Activated CD8-positive, alpha-beta memory T cell treated with anti-CD3 and anti-CD28 coated beads for 36 hours (primary cell): ENCODE results near the gene ADAMTSL3. TPM values are rescaled to one million over a fixed set of nuclear protein-coding genes. Genes with fewer than 3 reads are reported as not detected.

Experiments
- CTCF ChIA-PET: fragments of 350-600 bp; sonication (Branson Sonifier 250); formaldehyde crosslinking; loops from one replicate; lab custom pipeline; 2021; ENCODE audit warnings: antibody characterized with exemption; lab: Charles Lee
- POLR2A ChIA-PET: fragments of 350-600 bp; sonication (Branson Sonifier 250); formaldehyde crosslinking; loops from one replicate; lab custom pipeline; 2021; ENCODE audit warnings: antibody characterized with exemption; lab: Charles Lee
- total RNA-seq, 2 experiments: library from RNA; stranded (reverse); gene quantifications; one replicate each; pipeline ENCODE4 v1.2.3, GENCODE V29; 2021

Gene ADAMTSL3
- total RNA-seq, result not detected

- CTCF ChIA-PET, result interaction anchor here (0.6 kb wide), 1 partner anchor 27 kb away, joined by 3 read pairs; no protein-coding TSS in a partner anchor
These were observed at the start of gene ADAMTSL3 for GRCh38 chr15:83653639-83654378. Gene ADAMTSL3 (plus strand): TSS chr15:83654123. CDS start chr15:83655762, 1,639 bp downstream.

GRCh38 chr15:83604549-83604948 lies 49.4 kb upstream of the ADAMTSL3 start:
- CTCF ChIA-PET, result no interaction called here
- POLR2A ChIA-PET, result no interaction called here

More at GRCh38 chr15:83653639-83654378, at the start of gene ADAMTSL3:
- POLR2A ChIA-PET, result no interaction called here

- CTCF ChIA-PET, result no interaction called here
- POLR2A ChIA-PET, result no interaction called here
These were observed 48.6 kb upstream of the ADAMTSL3 start for GRCh38 chr15:83605111-83605945.

- POLR2A ChIA-PET, result no interaction called here
These were observed 43.8 kb upstream of the ADAMTSL3 start for GRCh38 chr15:83610132-83610531.

GRCh38 chr15:83610901-83611685 lies 42.8 kb upstream of the ADAMTSL3 start:
- POLR2A ChIA-PET, result no interaction called here
- CTCF ChIA-PET, result no interaction called here

More at GRCh38 chr15:83610132-83610531, 43.8 kb upstream of the ADAMTSL3 start:
- CTCF ChIA-PET, result no interaction called here

- POLR2A ChIA-PET, result no interaction called here
- CTCF ChIA-PET, result no interaction called here
These were observed 41.7 kb upstream of the ADAMTSL3 start for GRCh38 chr15:83612226-83612625.

GRCh38 chr15:83612898-83613635 lies 40.9 kb upstream of the ADAMTSL3 start:
- ChIA-PET POLR2A (no interaction called here), CTCF (no interaction called here)

- ChIA-PET CTCF (no interaction called here), POLR2A (no interaction called here)
These were observed 40.2 kb upstream of the ADAMTSL3 start for GRCh38 chr15:83613714-83614113.

- ChIA-PET POLR2A (no interaction called here), CTCF (no interaction called here)
These were observed 37.1 kb upstream of the ADAMTSL3 start for GRCh38 chr15:83616840-83617239.

- ChIA-PET CTCF (no interaction called here), POLR2A (no interaction called here)
These were observed 27.6 kb upstream of the ADAMTSL3 start for GRCh38 chr15:83626171-83626802.

- CTCF ChIA-PET, result no interaction called here
These were observed 22.4 kb upstream of the ADAMTSL3 start for GRCh38 chr15:83631534-83631933.

GRCh38 chr15:83643201-83643600 lies 10.7 kb upstream of the ADAMTSL3 start:
- CTCF ChIA-PET, result no interaction called here
- POLR2A ChIA-PET, result no interaction called here

More at GRCh38 chr15:83631534-83631933, 22.4 kb upstream of the ADAMTSL3 start:
- POLR2A ChIA-PET, result no interaction called here

GRCh38 chr15:83644439-83644838 lies 9.5 kb upstream of the ADAMTSL3 start:
- ChIA-PET POLR2A (no interaction called here), CTCF (no interaction called here)

- ChIA-PET POLR2A (no interaction called here), CTCF (no interaction called here)
These were observed 3.1 kb upstream of the ADAMTSL3 start for GRCh38 chr15:83650831-83651230.

- POLR2A ChIA-PET, result no interaction called here
- CTCF ChIA-PET, result interaction anchor here (1.2 kb wide), 1 partner anchor 20 kb away, joined by 3 read pairs; no protein-coding TSS in a partner anchor
These were observed 2.4 kb upstream of the ADAMTSL3 start for GRCh38 chr15:83651541-83651940.

- ChIA-PET CTCF (interaction anchor here (1.2 to 1.4 kb wide), 2 partner anchors 19 to 405 kb away, joined by 3 to 5 read pairs; no protein-coding TSS in a partner anchor), POLR2A (no interaction called here)
These were observed 1.2 kb upstream of the ADAMTSL3 start for GRCh38 chr15:83652626-83653204.

GRCh38 chr15:83653288-83653638 lies 660 bp upstream of the ADAMTSL3 start:
- CTCF ChIA-PET, result interaction anchor here (1.4 kb wide), 1 partner anchor 405 kb away, joined by 5 read pairs; no protein-coding TSS in a partner anchor
- POLR2A ChIA-PET, result no interaction called here
